GM11168 (cell line): ENCODE results near the gene PRKAR1B.
"Not testable (repeated sequence)": the region's sequence is repeated elsewhere in the genome, so short reads cannot be mapped to it uniquely, and the experiment has no call there.

ENCODE experiments used
- in situ Hi-C: fragments of 300-500 bp; cut with MboI; formaldehyde crosslinking; loops from one replicate; pipeline ENCODE4 v1.12.0; 2022; ENCODE audit warnings: low sequenced_read_pairs; ENCODE audit not compliant: unreplicated experiment

The PRKAR1B gene

DNA sequence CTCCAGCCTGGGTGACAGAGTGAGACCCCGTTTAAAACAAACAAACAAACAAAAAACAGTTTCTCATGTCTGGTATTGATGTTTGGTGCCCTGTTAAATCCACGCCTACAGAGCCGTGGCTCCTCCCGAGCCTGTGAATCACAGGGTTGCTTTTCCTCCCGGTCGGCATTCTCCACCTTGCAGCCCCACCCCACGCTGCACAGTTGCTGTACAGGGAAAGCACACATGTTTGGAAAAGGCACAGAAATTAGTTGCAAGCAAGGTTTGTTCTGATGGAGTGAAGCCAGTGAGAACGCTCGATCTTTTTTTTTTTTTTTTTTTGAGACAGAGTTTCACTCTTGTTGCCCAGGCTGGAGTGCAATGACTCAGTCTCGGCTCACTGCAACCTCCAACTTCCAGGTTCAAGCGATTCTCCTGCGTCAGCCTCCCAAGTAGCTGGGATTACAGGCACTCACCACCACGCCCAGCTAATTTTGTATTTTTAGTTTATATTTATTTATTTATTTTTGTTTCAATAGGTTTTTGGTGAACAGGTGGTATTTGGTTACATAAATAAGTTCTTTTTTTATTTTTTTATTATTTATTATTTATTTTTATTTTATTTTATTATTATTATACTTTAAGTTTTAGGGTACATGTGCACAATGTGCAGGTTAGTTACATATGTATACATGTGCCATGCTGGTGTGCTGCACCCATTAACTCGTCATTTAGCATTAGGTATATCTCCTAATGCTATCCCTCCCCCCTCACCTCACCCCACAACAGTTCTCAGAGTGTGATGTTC is 16.5 kb upstream of the PRKAR1B start:
- in situ Hi-C loops = not testable (repeated sequence)

DNA sequence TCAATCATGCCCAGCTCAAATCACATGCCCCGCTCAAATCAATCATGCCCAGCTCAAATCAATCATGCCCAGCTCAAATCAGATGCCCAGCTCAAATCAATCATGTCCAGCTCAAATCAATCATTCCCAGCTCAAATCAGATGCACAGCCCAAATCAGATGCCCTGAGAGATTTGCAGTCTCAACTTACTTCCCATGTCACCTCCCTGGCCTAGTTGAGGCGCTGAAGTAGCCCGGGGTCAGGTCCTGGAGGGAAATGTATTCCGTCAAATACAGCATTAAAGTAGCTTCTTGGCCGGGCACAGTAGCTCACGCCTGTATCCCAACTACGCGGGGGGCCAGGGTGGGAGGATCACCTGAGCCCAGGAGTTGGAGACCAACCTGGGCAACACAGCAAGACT is 15.7 kb upstream of the PRKAR1B start:
- in situ Hi-C loops = no loop called here

DNA sequence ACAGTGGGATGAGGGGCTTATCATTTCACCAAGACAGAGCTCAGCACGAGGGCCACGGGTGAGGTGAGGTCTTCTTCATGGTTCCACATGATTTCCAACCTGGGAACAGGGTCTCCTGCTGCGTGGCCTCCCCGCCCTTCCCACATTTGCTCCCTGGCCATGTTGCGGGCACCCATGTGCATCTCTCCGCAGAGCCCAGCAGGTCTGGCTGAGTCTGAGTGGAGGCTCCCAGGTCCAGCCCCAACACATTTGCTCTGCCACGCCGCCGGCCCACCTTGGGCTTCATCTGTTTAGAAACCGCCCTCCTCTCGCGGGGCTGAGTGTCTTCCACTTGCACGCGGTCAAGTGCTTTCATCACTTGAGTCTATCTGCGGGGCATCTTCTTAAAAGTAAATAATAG is 14.8 kb upstream of the PRKAR1B start:
- in situ Hi-C loops = no loop called here

DNA sequence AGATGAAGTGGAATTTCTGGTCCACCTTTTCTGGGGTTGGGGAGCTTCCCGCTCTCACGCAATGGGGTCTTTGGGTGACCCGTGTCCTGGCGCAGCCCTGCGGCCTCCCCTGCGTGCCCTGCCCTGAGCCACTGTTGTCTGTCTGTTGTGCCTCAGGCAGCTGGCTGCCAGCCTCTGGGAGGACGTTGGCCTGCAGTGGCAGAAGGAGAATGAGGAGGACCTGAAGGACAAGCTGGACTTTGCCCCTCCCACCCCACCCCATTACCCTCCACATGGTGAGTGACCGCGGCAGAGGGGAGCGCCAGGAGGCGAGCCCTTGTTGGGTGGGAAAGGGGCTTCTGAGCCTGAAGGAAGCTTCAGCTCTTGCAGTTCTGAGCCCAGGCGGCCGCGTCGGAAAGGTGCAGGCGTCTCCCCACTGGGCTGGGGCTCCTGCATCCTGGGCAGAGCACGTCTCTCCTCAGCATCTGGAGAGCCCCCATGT is 14.2 kb upstream of the PRKAR1B start:
- in situ Hi-C loops = no loop called here

DNA sequence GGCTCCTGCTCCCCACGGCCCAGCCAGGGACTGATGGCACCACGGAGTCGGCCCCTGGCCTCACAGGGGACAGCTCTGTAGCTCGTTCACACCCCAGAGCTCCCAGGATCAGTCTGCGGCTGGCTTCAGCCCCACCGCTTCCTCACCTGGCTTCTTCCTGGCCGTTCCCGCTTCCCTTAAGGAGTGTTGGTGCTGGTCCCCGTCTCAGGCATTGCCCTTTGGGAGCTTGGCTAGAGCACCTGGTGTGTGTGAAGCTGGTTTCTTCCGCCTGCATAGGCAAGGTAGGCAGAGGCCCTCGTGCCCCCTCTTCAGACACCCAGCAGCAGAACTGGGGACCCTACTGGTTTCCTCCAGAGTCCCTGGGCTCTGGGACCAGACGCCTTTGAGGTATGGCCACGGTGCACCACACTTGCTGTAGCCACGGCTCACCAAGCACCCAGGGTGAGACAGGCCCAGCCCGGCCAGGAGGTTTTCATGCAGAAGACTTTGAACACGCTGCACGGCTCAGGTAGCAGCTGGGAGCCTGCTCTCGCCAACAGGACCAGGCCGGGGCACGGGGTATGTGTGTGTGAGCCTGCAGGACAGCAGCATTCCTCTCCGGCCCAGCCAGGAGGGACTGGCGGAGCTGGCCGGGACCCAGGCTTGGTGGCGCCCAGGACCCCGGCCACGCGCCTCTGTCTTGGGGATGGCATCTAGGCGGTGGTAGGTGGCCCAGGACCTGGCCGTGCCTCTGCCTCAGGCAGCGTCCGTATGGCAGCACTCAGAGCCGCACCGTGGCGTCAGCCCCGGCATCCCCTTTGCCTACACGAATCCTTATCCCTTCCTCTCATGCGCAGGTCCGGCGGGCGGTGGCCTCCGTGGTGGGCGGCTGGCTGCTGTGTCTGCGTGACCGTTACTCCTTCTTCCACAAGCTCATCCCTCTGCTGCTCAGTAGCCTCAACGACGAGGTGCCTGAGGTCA is 13.2 kb upstream of the PRKAR1B start:
- in situ Hi-C loops = no loop called here

DNA sequence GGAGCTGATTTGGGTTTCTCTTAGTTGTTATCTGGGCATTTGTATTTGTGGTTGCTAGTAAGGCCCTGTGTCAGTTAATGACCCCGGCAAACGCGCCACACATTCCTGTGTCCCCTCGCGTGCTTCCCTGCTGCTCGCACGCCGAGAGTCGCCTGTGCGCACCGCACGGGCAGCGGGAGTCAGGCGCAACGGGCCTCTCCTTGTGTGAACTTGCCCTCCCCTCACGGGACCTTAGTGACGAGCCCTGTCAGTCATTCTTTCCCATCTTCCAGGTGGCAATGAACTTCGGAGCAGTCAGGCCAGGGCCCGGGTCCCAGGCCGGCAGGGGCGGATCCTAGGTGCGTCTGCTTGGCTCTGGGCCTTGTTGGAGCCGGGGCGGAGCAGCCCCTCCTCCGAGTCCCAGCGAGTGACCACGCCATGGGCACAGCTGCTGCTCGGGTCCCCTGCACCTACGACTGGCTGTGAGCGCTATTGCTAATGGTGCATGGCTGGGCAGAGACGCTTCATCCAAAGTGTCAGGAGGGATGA is 12.4 kb upstream of the PRKAR1B start:
- in situ Hi-C loops = no loop called here

DNA sequence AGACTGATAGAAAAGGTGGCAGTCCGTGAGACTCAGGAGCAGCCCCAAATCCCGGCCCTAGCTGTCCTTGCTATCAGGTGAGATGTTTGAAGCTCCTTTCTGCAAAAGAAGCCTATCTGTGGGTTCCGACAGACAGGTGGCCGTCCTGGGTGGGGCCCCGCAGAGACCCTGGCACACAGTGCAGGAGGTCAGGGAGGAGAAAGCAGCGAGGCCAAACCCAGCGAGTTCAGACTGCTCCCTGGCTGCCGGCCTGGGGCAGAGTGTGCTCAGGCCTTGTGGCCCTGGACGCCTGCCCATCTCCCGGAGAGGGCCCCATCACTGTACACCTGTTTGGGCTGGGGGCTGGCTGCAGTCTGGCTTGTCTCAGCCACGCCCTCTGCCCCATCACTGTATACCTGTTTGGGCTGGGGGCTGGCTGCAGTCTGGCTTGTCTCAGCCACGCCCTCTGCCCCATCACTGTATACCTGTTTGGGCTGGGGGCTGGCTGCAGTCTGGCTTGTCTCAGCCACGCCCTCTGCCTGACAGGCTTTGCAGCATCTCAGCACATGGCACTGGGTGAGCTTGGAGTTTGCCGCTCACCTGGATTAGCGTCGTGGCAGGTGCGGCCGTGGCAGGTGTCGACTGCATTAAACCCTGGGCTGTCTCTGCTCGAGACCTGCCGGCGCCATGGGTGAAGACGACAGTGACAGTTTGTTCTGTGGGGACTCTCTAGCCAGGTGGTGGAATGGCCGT is 11.8 kb upstream of the PRKAR1B start:
- in situ Hi-C loops = no loop called here

DNA sequence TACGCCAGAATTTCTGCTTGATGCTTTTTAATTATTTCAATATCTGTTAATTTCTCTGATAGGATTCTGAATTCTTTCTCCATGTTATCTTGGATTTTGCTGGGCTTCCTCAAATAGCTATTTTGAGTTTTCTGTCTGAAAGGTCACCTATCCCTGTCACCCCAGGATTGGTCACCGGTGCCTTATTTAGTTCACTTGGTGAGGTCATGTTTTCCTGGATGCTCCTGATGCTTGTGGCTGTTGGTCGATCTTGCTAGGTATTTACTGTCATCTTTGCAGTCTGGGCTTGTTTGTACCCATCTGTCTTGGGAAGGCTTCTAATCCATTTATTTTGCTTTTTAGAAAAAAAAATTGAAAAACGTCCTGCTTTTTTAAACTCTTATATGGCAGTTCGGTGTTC is 11.2 kb upstream of the PRKAR1B start:
- in situ Hi-C loops = no loop called here

DNA sequence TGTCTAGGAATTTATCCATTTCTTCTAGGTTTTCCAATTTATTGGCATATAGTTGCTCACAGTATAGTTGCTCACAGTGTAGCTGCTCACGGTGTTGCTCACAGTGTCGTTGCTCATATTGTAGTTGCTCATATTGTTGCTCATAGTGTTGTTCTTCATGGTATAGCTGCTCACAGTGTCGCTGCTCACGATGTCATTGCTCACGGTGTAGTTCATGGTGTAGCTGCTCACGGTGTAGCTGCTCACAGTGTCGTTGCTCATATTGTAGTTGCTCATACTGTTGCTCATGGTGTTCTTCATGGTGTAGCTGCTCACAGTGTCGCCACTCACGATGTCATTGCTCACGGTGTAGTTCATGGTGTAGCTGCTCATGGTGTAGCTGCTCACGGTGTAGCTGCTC is 7.7 kb upstream of the PRKAR1B start:
- in situ Hi-C loops = no loop called here

DNA sequence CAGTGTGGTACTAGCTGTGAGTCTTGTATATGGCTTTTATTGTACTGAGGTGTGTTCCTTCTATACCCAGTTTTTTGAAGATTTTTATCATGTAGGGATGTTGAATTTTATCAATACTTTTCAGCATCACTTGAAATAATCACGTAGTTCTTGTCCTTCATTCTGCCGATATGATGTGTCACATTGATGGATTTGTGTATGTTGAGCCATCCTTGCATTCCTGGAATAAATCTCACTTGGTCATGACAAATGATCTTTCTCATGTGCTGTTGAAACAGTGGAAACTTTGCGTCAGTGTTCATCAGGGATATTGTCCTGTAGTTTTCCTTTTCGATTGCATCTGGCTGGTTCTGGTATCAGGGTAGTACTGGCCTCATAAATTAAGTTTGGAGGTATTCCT is 7.1 kb upstream of the PRKAR1B start:
- in situ Hi-C loops = no loop called here

DNA sequence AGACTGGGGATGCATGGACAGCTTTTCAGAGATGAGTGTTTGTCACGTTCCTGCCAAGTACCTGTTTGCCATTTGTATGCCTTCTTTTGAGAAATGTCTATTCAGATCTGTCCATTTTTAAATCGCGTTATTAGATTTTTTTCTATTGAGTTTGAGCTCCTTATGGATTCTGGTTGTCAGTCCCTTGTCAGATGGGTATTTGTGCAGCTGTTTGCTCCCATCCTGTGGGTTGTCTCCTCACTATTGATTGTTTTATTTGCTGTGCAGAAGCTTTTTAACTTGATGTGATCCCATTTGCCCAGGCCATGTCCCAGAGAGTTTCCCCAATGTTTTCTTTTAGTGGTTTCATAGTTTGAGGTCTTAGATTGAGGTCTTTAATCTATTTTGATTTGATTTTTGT is 5.5 kb upstream of the PRKAR1B start:
- in situ Hi-C loops = no loop called here

DNA sequence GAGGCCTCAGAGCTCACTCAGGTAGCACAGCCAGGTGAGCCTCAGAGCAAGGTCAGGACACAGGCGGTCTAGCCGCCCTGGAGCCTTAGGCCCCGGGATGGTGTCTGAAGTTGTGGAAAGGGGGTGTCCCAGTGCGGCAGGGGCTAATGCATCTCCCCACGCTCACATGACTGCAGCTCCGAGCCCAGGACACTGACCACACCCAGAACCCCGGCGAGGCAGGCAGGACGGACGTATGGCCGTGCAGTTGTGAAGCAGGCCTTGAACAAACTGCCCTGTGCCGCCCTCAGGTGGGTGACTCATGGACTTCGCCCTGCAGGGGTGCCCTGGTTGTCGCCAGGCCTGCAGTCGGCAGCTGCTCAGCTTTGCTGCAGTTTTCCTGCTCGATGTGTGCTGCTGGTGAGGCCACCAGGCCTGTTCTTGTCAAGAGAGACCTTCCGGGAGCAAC is 5.0 kb upstream of the PRKAR1B start:
- in situ Hi-C loops = no loop called here

DNA sequence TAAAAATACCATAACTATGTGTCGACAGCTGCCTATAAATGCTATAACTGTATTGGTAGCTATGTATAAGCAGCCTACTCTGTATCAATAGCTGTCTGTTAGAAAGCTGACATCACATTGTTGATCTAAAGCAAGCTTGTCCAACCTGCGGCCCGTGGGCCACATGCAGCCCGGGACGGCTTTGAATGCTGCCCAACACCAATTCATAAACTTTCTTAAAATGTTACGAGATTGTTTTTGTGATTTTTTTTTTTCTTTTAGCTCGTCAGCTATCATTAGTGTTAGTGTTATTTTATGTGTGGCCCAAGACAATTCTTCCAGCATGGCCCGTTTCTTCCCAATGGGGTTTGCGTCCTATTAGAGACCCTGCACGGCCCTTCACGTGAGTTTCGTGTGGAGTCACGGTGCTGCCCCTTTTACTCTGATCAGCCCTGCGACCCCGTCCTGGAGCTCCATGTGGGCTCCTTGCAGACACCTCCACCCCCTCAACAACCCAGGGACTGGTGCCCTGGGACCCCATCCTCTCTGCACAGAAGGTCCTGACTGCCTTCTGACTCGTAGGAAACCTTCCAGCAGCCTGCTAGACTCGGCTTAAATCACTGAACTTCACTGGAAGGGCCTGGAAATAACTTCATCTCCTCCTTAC is 4.5 kb upstream of the PRKAR1B start:
- in situ Hi-C loops = no loop called here

DNA sequence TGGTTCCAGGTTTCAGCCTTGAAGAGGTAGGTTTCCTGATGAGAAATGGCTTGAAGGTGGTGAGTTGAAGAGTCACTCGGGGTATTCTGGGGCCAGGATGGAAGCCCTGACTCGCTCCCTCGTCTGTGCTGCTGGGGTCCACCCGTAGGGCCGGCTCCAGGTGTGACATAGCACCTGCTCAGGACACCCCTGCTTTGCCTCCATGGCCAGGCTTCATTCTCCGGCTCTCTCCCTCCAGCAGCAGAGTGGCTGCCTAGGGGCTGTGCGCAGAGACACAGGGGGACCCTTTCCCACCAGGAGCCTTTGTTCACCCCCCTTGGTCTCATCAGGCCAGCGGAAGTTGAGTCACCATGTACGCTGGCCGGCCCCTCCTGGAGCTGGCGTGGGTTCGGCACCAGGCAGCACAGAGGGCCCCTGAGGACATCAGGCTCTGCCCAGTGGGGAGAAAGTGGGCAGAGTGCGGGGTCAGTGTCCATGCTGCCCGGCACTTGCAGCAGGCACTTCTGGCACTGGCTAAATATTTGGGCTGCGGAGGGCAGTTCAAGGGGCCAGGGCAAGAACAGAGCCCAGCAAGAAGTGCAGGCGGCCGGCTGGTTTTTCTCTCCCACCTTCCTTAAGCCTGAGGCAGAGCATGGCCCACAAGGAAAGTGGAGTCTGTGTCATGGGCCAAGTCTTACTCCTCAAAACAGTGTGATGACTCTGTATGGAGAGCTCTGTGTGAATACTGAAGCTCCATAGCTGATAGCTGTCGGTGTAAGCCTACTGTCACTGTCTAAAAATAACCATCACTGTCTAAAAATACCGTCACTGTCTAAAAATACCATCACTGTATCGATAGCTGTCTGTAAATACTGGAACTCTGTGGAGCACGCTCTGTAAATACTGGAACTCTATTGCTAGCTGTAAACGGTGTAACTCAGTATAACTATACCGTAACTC is 3.7 kb upstream of the PRKAR1B start:
- in situ Hi-C loops = no loop called here

DNA sequence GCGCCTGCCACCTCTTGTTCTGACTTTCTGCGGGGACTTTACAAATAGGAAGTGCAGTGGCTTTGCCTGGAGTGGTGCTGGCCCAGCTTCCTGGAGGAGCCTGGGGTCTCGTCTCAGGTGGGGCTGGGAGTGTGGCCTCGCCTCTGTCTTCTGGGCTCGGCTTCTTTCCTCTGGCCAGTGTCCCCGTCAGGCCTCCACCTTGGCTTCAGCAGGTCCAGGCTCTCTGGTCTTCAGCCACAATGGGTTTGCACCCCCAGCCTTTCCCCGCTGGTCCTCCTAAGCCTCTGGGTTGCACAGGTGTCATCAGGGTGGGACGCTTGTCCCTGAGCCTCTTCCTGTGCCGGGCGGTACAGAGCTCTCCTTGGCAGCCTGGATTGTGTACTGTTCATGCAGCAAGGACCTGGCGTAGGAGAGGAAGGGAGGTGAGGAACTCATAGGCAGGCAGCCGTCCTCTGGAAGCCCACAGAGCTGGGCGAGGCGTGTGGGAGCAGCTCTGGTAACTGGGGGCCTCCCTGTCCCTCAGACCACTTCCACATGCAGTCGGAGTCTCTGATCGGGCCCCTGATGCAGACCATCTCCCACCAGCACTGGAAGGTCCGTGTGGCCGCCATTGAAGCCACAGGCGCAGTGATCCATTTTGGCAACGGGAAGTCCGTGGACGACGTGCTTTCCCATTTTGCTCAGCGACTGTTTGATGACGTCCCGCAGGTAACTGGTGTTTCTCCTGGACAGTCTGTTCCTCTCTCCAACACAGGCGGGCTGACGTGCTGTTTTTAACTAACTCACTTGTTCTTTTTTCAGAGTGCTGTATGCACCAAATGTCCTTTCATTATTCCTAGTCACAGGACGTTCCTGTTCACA is 2.3 kb upstream of the PRKAR1B start:
- in situ Hi-C loops = no loop called here

DNA sequence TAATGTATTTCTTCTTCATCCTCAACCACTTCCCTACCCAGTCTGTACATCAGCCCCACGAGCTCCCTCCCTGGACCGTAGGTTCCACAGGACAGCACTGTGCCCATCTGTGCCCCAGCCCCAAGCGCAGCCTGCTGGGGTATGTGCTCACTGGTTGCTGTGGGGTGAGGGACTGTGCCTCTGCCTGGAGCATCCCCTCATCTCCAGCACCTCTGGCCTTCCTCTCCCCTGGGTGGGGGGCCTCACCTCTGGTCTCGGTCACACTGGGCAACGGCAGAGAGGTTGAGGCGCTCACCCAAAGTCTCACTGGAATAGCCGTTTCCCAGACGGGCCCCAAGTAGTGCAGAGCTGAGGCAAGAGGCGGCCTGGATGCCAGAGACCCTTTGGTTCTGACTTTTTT is 1.5 kb upstream of the PRKAR1B start:
- in situ Hi-C loops = no loop called here

DNA sequence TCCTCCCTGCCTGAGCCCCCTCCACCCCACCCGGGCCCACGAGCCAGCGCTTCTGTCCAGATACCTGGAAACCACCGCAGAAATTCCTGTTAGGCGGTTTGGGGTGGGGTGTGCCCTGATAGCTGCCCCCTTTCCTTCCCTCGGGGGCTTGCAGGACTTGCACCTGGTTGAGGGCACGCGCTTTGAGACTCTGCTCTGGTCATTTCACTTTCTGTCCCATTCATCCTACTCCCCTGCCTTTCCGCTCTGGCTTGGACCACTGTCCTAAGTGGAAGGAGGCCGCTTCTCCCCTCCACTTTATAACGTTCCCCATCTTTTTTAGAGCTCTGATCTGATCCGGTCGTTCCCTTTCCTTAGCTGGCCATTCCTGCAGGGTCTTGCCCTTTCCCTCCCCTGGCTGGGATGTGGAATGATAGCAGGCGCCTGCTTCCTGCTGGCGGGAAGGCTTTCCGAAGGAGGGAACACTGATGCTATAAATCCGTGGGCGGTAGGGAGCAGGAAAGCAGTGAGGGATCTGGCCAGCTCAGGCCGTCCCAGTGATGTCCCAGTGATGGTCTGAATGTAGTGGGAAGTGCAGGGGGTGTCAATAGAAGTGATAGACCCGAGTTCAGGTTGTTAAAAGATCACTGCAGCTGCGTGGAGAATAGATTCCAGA is 852 bp upstream of the PRKAR1B start:
- in situ Hi-C loops = no loop called here

DNA sequence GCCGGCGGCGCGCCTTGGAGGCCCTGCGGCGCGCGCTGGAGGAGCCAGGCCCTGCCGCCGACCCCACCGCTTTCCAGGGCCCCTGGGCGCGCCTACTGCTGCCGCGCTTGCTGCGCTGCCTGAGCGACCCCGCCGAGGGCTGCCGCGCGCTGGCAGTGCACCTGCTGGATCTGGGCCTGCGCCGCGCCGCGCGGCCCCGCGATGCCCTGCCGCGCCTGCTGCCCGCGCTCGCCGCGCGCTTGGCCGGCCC is 302 bp downstream of the PRKAR1B start:
- in situ Hi-C loops = no loop called here
